Activated naive CD4-positive, alpha-beta T cell treated with anti-CD3 and anti-CD28 coated beads, Interleukin-2, amount 50 U/mL, for 16 hours (primary cell): ENCODE results near the gene C12orf43.

Source experiments
- DNase-seq: peaks from one replicate; pipeline ENCODE4 v3.0.0-alpha.2; 2020

C12orf43 gene

DNA sequence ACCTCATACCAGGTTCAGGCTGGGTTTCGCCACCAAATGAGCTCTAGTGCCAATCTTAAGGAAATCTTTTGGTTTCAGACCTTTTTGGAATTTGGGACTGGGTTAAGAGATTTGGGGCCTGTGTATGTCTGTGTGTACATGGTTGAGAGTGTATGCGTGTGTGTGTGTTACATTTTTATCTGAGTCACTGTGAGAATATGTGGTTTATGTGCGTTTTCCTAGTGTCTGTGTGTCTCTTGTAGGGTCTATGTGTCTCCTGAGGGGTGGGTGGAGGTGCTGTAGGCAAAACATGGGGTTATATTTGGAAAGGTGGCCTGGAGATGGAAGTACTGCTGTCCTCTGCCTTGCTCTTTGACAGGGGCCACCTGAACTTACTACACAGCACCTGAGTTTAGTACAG lies 17.9 kb downstream of the C12orf43 start:
- DNase-seq, result no peak

DNA sequence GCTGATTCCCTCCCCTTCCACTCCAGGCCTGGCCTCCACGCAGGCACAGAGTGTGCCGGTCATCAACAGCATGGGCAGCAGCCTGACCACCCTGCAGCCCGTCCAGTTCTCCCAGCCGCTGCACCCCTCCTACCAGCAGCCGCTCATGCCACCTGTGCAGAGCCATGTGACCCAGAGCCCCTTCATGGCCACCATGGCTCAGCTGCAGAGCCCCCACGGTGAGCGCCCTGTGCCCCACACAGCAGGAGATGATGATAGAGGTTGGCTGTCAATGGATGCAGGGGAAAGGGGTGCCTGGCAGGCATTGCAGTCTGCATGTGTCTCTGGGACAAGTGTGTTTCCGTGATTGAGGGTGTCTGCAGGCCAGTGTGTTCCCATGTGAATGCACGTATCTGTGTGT lies 18.8 kb downstream of the C12orf43 start:
- DNase-seq, result no peak

DNA sequence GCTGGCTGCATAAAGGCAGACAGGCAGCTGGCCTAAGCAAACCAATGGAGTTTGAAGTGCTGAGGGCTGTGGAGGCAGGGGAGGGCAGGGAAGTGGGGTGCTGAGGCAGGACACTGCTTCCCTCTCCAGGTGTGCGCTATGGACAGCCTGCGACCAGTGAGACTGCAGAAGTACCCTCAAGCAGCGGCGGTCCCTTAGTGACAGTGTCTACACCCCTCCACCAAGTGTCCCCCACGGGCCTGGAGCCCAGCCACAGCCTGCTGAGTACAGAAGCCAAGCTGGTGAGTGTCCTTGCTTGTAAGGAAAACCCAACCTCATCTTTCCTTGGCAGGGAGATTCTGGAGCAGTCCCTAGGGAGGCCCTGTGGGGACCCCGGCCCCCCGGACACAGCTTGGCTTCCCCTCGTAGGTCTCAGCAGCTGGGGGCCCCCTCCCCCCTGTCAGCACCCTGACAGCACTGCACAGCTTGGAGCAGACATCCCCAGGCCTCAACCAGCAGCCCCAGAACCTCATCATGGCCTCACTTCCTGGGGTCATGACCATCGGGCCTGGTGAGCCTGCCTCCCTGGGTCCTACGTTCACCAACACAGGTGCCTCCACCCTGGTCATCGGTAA lies 20.0 kb downstream of the C12orf43 start:
- DNase-seq, result no peak

DNA sequence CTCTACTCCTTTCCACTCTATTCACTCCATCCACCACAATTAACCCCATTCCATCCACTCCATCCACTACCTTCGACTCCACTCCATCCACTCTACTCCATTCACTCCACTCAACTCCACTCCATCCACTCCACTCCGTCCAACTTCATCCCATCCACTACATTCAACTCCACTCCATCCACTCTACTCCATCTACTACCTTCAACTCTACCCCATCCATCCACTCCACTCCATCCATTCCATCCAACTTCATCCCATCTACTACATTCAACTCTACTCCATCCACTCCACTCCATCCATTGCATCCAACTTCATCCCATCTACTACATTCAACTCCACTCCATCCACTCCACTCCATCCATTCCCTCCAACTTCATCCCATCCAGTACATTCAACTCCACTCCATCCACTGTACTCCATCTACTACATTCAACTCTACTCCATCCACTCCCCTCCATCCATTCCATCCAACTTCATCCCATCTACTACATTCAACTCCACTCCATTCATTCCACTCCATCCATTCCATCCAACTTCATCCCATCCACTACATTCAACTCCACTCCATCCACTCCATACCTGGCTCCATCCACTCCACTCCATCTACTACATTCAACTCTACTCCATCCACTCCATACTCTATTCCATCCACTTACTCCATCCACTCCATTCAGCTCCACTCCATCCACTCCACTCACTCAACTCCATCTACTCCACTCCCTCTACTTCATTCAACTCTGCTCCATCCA lies 21.5 kb downstream of the C12orf43 start:
- no peak for DNase-seq

DNA sequence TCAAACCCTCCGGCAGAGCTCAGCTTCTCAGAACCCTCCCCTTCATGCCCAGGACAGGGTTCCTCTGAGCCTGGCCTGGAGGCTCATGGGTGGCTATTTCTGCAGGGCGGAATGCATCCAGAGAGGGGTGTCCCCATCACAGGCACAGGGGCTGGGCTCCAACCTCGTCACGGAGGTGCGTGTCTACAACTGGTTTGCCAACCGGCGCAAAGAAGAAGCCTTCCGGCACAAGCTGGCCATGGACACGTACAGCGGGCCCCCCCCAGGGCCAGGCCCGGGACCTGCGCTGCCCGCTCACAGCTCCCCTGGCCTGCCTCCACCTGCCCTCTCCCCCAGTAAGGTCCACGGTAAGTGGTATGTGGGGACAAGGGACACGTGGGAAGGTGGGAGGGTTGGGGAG lies 22.2 kb downstream of the C12orf43 start:
- DNase-seq, result no peak

DNA sequence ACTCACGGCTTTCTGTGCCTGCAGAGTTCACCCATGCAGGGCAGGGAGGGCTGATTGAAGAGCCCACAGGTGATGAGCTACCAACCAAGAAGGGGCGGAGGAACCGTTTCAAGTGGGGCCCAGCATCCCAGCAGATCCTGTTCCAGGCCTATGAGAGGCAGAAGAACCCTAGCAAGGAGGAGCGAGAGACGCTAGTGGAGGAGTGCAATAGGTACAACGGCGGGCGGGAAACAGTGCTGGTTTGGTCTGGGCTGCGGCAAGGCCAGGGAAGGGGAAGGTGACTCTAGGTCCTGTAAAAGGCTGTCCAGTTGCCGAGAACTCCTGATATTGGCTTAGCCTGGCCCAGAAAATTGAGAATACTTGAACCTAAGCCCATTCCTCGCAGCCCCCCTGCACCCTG lies 22.8 kb downstream of the C12orf43 start:
- no peak for DNase-seq

DNA sequence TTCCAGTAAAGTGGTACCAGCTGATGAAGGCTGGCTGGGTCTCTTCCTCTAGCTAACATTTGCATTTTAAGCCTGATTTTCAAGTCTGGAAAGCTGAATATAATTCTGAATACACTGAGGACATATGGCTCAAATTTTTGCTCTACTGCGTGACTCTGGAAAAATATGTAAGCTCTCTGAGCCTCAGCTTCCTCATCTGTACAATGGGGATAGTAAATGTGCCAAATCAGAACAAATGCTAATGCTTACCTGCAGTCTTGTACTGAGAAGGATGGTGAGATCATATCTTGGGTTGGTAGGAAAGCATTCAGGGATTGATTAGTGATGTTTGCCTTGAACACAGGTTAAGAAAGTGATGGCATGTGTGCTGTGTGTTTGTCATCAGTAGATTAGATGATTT lies 23.3 kb downstream of the C12orf43 start:
- no peak for DNase-seq

DNA sequence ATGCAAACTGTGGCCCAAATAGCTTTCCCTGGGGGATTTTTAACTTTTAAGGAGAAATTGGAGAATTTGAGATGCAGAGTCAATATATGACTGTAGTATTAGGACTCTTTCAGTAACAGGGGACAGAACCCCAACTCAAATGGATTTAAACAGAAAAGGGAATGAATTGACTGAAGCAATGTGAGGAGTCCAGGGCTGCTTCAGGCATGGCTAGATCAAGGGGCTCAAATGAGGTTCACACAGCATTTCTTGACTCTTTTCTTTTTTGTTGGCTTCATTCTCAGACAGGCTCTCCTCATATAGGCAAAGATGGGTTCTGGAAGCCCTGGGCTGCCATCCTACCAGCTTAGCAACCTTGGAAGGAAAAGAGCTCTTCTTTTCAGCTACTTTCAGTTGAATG lies 24.3 kb downstream of the C12orf43 start:
- DNase-seq, result no peak

DNA sequence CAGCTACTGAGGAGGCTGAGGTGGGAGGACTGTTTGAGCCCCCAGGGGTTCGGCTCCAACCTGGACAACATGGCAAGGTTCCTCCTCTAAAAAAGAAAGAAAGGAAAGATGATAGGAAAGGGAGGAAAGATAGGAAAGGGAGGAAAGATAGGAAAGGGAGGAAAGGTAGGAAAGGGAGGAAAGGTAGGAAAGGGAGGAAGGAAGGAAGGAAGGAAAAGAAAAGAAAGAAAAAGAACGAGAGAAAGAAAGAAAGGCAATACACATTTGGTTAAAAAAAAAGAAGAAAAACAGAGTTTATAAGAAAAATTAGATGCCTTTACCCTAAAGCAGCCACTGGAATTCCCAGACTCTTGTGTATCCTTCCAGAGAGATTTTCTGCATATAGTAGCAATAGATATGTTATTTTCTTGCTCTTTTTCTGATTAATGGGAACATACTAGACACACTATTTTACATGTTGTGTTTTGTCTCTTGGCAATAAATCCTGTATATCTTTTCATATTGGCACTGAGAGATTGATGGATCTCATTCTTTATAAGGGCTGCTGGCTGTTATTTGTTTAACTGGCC lies 25.7 kb downstream of the C12orf43 start:
- no peak for DNase-seq

DNA sequence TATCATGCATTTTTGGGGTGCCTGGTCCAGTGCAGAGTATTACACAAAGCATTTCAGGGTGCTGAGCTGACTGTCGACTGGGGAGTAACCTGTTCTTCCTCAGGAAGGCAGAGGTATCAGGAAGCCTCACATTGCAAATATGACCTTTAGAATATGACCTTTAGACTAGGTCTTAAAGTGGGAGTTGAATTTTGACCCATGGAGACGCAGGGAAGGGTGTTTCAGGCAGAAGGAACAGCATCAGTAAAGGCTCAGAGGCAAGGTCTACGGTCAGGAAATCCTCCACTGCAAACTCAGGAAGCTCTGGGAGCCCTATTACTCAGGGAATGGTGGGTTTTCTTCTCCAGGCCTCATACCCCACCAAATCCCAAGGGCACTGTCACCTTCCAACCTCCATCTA lies 26.6 kb downstream of the C12orf43 start:
- DNase-seq, result no peak

DNA sequence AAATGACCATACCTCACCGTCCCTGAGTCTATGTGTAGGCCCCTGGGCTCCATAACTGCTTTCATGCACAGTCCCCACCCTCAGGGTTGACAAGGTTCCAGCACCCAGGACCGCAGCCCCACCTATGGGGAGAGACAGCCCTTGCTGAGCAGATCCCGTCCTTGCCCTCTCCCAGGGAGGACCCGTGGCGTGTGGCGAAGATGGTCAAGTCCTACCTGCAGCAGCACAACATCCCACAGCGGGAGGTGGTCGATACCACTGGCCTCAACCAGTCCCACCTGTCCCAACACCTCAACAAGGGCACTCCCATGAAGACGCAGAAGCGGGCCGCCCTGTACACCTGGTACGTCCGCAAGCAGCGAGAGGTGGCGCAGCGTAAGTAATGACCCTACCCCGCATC lies 27.6 kb downstream of the C12orf43 start:
- no peak for DNase-seq

DNA sequence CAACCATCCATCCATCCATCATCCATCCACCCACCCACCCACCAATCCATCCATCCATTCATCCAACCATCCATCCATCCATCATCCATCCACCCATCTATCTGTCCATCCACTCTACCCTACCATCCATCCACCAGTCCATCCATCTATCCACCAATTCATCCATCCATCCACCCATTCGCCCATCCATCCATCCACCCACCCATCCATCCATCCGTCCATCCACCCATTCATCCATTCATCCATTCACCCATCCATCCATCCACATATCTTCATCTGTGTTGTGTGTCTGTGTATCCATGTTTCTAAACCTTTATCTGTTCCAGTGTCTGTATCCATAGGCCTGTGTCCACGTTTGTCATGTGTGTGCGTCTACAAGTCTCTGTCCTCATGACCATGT lies 28.1 kb downstream of the C12orf43 start:
- DNase-seq, result no peak

DNA sequence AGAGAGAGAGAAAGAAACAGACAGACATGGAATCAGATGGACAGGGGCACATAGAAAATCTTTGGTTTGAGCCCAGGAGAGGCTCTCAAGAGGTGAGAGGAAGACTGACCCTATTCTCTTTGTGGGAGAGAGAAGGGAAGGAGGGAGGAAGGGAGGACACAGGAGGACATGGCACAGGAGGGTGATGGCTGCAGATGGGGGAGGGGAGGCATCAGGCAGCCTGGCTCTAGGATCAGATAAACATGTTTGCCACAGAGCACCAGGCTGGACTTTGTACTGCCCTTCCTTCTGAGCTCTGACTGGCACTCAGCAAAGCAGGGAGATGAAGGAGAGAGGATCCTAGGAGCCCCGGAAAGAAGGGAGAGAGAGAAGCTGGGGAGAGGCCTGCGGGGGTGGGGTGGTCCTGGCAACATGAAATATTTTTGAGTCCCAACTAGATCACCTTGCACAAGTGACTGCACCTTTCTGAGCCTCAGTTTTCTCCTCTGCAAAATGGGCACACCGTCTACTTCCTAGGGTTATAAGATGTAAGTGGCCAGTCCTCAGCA lies 31.9 kb downstream of the C12orf43 start:
- DNase-seq, result no peak

DNA sequence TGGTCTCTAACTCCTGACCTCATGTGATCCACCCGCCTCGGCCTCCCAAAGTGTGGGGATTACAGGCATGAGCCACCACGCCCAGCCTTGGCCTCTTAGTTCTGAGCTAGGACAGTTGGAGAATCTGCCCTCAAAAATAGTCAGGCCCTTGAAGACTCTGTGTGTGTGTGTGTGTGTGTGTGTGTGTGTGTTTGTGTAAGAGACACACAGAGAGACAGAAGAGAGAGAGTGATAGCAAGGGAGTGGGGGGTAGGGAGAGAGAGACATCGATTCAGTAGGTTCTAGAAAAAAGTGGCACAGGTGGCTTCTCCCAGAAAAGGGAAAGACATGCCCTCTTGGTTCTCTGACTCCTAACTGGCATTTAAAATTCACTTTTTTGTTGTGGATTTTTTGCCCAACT lies 32.5 kb downstream of the C12orf43 start:
- DNase-seq, result no peak

DNA sequence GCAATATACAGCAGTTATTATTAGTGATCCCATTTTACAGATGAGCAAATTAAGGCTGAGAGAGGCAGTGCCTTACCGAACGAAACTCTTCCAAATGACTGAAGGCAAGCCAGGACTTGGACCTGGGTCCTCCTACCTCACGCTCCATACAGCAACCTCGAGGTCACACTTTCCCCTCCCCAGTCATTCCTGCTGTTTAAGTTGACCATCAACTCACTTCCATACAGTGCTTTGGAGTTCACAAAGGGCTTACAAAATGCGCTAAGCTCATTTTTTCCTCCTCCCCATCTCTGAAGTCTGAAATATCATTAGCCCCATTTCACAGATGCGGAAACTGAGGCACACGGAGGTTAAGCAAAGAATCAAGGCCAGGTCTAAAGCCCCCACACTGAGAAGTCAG lies 33.6 kb downstream of the C12orf43 start:
- DNase-seq, result no peak

DNA sequence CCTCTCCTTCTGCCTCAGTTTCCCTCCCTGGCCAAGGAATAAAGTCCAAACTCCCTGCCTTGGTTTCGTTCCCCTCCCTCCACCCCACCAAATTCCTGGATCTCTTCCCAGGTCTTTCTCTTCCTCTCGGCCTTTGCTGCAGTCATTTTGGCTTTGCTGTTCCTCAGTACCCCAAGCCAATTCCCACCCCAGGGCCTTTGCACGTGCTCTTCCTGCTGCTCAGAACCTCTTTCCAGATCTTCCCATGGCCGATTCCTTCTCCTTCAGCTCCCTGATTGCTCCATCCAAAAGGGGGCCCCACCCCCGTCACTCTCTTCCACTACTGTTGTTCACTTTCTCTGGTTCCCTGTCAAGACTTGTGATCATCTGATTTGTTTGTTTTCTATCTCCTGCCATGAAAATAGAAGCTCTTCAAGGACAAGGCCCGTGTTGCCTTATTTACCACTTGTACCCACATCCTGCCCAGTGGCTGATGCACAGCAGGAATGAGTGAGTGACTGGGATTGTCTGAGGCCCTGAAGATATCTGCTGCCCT lies 34.8 kb downstream of the C12orf43 start:
- DNase-seq, result no peak

DNA sequence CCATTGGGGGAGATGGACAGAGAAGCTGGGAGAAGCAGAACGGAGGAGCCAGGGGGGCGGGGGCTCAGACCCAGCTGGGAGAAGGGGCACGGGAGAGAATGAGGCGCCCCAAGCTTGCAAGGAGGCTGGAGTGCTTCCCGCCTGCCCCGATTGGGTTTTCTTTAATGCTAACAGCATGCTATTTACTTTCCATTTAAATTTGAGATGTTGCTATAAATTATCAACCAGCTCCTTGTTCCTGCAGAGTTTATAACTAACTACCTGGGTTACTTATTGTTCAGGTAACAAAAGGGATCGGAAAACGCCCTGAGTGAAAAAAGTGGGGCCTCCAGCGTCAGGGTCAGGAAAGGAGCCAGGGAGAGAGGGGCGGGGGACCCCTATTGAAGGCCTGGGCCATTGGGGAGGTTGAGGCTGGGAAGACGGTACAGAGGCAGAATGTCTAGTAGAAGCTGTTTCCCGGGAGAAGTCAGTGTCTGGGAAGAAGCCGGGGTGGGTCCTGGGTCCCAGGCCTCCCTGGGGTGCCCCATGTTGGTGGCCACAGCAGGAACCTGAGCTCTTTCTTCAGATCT lies 35.4 kb downstream of the C12orf43 start:
- no peak for DNase-seq

DNA sequence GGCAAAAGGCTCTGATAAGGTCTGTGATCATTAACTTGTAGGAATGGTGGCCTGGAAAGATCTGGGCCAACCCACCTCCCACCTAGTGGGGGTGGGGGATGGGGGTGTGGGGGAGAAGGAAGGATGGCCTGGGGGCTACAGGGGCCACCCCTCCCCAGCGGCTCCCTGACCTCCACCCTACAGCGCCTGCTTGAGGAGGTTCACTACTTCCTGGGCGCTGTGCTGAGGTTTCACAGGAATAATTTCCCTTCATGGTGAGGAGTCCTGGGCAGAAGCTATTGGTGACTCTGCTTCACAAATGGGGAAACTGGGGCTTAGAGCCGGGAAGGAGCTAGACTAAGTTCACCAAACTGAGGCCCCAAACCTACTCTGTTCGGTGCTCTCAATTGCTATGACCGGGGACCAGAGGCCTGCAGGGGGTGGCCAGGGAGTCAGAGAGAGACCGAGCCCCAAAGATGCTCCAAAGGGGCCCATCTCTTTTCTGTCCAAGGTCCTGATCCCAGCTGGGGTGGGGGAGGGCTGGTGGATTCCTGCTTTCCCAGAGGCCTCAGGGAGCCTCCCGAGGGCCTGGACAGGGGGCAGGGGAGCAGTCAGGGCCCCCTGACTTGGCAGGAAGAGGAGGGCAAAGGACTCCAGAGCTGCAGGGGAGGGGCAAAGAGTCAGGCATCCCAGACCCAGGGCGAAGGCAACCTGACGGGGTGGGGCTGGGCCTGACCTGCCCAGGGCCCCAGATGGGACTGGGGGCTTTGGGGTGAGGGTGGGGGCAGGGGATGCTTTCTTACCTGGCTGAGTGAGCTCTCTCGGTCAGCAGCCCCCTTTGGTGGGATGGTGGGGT lies 36.2 kb downstream of the C12orf43 start:
- no peak for DNase-seq

DNA sequence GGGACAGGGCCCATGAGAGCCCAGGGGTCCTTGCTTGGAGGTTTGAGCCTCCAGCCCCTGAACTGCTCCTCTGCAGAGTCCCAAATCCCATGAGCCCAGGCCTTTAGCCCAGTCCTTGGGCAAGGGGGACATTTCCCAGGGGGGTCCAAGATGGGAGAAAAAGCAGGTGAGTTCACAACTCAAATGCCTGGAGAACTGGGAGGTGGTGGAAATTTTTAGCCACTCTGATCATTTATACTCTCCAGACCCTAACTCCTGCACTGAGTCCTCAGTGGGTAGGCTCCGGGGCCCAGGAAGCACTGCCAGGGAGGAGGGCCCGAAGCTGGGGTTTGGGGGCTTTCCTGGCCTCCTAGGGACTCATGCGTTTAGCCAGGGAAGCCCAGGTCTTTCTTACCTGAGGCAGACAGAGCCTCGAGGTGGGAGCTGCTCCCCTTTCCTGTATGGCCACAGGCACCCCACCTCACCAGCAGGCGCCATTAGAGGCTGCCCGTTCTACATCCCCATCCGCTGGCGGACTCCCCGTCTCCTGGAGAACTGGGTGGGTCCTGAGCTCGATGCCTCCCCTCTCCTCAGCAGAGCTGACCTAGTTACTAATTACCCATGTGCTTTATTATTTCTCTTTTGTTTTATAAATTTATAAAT lies 36.9 kb downstream of the C12orf43 start:
- DNase-seq, result no peak

DNA sequence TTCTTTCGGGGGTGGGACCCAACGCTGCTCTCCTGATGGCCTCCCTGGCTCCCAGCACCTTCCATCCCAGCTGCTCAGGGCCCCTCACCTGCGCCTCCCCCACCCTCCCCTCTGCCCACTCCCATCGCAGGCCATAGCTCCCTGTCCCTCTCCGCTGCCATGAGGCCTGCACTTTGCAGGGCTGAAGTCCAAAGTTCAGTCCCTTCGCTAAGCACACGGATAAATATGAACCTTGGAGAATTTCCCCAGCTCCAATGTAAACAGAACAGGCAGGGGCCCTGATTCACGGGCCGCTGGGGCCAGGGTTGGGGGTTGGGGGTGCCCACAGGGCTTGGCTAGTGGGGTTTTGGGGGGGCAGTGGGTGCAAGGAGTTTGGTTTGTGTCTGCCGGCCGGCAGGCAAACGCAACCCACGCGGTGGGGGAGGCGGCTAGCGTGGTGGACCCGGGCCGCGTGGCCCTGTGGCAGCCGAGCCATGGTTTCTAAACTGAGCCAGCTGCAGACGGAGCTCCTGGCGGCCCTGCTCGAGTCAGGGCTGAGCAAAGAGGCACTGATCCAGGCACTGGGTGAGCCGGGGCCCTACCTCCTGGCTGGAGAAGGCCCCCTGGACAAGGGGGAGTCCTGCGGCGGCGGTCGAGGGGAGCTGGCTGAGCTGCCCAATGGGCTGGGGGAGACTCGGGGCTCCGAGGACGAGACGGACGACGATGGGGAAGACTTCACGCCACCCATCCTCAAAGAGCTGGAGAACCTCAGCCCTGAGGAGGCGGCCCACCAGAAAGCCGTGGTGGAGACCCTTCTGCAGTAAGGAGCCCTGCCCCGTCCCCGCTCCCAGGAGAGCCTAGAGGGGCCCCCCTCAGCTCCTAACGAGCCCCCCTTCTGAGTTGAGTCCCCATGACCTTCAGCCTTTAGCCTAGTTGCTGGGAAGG lies 37.7 kb downstream of the C12orf43 start, which contains the start of gene HNF1A:
Gene HNF1A (plus strand): TSS at position 248 of the 924 bp plus-strand sequence. CDS start 226 bp downstream, at position 474.
- no peak for DNase-seq
